IPS-15b (cell line): Measurements from ENCODE around the gene NUMBL.
"Not testable (repeated sequence)": the region's sequence is repeated elsewhere in the genome, so short reads cannot be mapped to it uniquely, and the experiment has no call there.

Experiments
- H3K27me3 ChIP-seq: one replicate; pipeline ENCODE4 v1.6.1; 2013; ENCODE audit warnings: low read length; ENCODE audit not compliant: control insufficient read depth, insufficient read depth
- H3K36me3 ChIP-seq: one replicate; pipeline ENCODE4 v1.6.1; 2013; ENCODE audit warnings: low read length; ENCODE audit not compliant: control insufficient read depth, insufficient read depth
- H3K4me1 ChIP-seq: one replicate; pipeline ENCODE4 v1.6.1; 2013; ENCODE audit warnings: mild to moderate bottlenecking, low read length; ENCODE audit not compliant: control insufficient read depth, insufficient read depth
- H3K4me3 ChIP-seq: one replicate; pipeline ENCODE4 v1.5.1; 2013; ENCODE audit warnings: low read depth, low read length
- H3K9ac ChIP-seq: one replicate; pipeline ENCODE4 v1.6.1; 2013; ENCODE audit warnings: low read depth, mild to moderate bottlenecking, low read length
- H3K9me3 ChIP-seq: one replicate; pipeline ENCODE4 v1.6.1; 2013; ENCODE audit warnings: mild to moderate bottlenecking, low read length; ENCODE audit not compliant: control insufficient read depth, insufficient read depth

NUMBL gene

DNA sequence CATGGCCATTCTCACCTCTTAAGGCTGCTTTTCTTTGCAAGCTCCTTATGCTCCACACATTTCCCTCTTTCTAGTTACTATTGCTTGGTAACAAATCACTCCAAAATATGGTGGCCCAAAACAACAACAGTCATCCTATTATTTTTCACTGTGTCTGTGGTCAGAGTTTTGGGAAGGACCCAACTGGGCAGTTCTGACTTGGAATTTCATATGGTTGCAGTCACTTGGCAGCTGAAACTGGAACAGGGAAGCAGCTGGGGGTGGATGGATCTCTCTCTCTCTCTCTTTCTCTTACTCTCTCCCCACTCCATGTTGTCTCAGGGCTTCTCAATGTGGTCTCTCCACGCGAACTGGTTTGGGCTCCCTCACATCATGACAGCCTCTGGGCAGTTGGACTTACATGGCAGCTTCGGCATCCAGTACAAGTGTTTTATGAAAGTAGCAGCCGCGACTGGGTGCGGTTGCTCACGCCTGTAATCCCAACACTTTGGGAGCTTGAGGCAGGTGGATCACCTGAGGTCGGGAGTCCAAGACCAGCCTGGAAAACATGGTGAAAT, 39.6 kb downstream of the NUMBL start:
- peaks cover 2% of the 10 kb centered on the region for H3K27me3 ChIP-seq
- no peaks in the 10 kb centered on the region for H3K9me3 ChIP-seq
- H3K36me3 ChIP-seq = no peaks in the 10 kb centered on the region
- H3K9ac ChIP-seq = no peak overlapping the region
- H3K4me1 ChIP-seq = no peaks in the 10 kb centered on the region
- no peak overlapping the region for H3K4me3 ChIP-seq

DNA sequence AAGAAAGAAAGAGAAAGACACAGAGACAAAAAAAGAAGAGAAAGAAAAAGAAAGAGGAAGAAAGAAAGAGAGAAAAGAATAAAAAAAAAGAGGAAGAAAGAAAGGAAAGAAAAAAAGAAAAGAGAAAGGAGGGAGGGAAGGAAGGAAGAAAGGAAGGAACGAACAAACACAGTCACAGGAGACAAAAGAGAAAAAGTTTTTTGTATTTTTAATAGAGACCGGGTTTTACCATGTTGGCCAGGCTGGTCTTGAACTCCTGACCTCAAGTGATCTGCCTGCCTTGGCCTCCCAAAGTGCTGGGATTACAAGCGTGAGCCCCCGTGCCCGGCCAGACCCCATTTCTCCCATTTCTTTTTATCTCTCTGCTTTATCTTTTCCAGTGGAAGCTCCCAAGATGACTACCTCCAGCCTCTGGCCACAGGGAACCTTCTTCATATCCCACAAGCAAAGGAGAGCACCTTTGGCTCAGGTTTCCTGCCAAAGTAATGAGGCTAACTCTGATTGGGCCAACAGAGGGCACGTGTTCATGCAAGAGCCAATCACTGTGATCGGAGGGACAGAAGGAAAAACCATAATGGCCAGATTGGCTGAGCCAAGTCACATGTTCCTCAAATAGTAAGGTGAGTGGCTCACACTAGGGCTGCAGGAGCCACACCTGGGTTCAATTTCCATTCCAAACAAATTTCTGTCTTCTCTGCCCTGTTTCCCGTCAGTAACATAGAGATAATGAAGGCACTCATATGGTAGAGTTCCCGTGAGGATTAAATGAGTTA, 40.4 kb downstream of the NUMBL start:
- H3K27me3 ChIP-seq, H3K9me3 ChIP-seq, H3K4me3 ChIP-seq, H3K36me3 ChIP-seq, H3K9ac ChIP-seq, H3K4me1 ChIP-seq: not testable (repeated sequence)

DNA sequence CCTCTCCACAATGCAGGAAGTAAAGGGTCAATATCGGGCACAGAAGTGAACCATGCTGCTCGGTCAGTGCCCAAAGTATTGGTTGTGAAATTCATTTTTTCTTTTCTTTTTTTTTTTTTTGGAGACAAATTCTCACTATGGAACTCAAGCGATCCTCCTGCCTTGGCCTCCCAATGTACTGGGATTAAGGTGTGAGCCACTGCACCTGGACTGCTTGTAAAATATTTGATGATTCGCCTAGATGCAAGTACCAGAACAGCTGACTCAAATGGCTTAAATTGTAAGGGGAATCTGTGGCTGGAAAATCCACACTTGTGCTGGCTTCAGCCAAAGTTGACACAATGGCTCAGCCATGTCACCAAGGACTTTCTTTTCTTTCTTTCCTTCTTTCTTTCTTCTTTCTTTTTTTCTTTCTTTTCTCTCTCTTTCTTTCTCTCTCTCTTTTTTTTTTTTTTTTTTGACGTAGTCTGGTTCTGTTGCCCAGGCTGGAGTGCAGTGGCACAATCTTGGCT, 43.7 kb downstream of the NUMBL start:
- no peak overlapping the region for H3K4me3 ChIP-seq
- no peak overlapping the region for H3K9ac ChIP-seq
- no peaks in the 10 kb centered on the region for H3K9me3 ChIP-seq

DNA sequence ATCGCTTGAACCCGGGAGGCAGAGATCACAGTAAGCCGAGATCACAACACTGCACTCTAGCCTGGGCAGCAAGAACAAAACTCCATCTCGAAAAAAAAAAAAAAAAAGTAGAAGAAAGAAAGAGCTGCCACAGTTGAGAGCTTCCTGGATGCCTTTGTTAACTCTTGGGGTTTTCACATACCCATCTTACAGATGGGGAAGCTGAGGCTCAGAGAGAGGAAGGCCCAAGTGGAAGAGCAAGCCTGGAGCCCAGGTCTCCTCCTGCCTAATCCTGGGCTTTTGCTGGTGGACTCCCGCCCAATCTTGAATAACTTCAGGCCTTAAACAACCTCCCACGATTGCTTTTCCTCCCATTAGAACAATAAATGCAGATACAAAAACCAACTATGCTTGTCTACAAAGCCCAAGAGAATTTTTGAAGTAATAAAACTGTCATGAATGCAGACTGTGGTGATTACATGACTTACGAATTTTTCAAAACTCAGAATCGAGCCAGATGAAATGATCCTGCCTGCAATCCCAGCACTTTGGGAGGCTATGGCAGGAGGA, 47.6 kb downstream of the NUMBL start:
- Histone ChIP-seq H3K9ac (no peak overlapping the region), H3K4me3 (no peak overlapping the region), H3K27me3 (no peaks in the 10 kb centered on the region), H3K9me3 (no peaks in the 10 kb centered on the region), H3K4me1 (no peaks in the 10 kb centered on the region), H3K36me3 (no peaks in the 10 kb centered on the region)

More for the DNA sequence above, 43.7 kb downstream of the NUMBL start:
- H3K36me3 ChIP-seq = no peaks in the 10 kb centered on the region
- H3K27me3 ChIP-seq = peaks cover 2% of the 10 kb centered on the region
- H3K4me1 ChIP-seq = no peaks in the 10 kb centered on the region

- no peaks in the 10 kb centered on the region for H3K36me3 ChIP-seq
These were observed 48.3 kb downstream of the NUMBL start for GRCh38 chr19:40642051-40642706.

DNA sequence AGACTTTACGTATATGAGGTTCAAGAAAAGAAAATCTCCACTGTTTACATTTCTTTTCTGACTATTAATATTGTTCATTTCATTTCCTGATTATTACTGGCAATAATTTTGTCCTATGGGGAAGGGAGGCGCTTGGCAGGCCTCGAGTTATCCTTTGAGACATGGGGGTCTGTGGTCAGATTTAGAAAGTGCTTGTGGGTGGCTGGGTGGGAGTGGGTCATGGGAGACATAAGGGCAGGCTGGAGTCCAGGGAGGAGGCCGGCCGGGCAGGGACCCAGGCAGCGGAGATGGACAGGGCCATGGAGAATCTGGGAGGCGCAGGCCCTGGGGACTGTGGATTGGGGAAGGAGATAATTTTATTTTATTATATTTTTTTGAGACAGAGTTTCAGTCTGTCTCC, 49.2 kb downstream of the NUMBL start:
- Histone ChIP-seq H3K36me3 (no peaks in the 10 kb centered on the region), H3K9ac (no peak overlapping the region), H3K27me3 (no peaks in the 10 kb centered on the region), H3K4me3 (no peak overlapping the region), H3K4me1 (no peaks in the 10 kb centered on the region), H3K9me3 (no peaks in the 10 kb centered on the region)

More at GRCh38 chr19:40642051-40642706, 48.3 kb downstream of the NUMBL start:
- no peaks in the 10 kb centered on the region for H3K9me3 ChIP-seq
- H3K4me1 ChIP-seq = no peaks in the 10 kb centered on the region
- H3K4me3 ChIP-seq = no peak overlapping the region
- H3K27me3 ChIP-seq = no peaks in the 10 kb centered on the region
- H3K9ac ChIP-seq = no peak overlapping the region

DNA sequence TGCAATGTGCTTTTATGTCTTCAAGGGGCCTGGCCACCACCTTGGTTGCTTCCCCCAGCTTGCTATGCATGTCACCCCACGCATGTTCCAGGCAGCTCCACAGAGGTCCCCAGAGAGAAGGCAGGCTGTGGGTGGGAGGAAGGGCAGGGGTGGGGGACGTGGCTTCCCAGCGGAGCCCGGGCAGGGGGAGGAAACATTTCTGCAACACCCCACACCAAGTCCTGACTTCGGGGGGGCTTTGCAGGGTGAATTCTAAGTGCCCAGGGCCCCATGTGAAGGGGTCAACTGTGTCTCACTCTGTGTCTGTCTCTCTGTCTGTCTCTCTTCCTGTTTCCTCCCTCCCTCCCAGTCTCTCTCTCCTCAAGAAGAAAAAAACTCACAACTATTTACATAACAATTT, 49.7 kb downstream of the NUMBL start:
- H3K4me1 ChIP-seq = no peaks in the 10 kb centered on the region
- peaks cover under 1% of the 10 kb centered on the region for H3K27me3 ChIP-seq
- no peaks in the 10 kb centered on the region for H3K9me3 ChIP-seq
- no peak overlapping the region for H3K9ac ChIP-seq
- H3K36me3 ChIP-seq = no peaks in the 10 kb centered on the region
- H3K4me3 ChIP-seq = no peak overlapping the region

DNA sequence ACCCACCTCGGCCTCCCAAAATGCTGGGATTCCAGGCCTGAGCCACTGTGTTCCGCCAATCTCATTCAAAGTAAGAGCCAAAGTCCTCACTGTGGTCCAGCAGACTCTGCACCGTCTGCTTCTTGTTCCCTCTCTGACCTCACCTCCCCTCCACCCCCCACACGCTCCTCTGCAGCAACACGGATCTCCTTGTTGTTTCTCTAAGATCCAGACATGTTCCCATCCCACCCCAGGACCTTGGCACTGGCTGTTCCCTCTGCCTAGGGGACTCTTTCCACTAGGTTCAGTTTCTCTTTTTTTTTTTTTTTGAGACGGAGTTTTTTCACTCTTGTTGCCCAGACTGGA, 50.8 kb downstream of the NUMBL start:
- no peaks in the 10 kb centered on the region for H3K4me1 ChIP-seq
- H3K9ac ChIP-seq = no peak overlapping the region
- H3K36me3 ChIP-seq = no peaks in the 10 kb centered on the region
- no peak overlapping the region for H3K4me3 ChIP-seq
- H3K9me3 ChIP-seq = no peaks in the 10 kb centered on the region
- peaks cover 7% of the 10 kb centered on the region for H3K27me3 ChIP-seq

DNA sequence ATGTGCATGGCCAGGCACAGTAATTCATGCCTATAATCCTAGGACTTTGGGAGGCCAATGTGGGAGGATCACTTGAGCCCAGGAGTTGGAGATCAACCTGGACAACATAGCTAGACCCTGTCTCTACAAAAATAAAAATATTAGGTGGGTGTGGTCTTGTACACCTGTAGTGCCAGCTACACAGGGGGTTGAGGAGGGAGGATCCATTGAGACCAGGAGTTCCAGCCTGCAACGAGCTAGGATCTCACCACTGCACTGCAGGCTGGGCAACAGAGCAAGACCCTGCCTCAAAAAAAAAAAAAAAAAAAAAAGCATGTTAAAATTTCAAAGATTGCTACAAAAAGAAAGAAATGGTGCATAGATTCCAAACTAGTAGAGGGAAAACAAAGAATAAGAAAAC, 52.1 kb downstream of the NUMBL start:
- H3K9me3 ChIP-seq = no peaks in the 10 kb centered on the region
- H3K4me3 ChIP-seq = no peak overlapping the region
- no peak overlapping the region for H3K9ac ChIP-seq
- H3K4me1 ChIP-seq = peaks cover 3% of the 10 kb centered on the region
- no peaks in the 10 kb centered on the region for H3K36me3 ChIP-seq
- H3K27me3 ChIP-seq = peaks cover 15% of the 10 kb centered on the region

DNA sequence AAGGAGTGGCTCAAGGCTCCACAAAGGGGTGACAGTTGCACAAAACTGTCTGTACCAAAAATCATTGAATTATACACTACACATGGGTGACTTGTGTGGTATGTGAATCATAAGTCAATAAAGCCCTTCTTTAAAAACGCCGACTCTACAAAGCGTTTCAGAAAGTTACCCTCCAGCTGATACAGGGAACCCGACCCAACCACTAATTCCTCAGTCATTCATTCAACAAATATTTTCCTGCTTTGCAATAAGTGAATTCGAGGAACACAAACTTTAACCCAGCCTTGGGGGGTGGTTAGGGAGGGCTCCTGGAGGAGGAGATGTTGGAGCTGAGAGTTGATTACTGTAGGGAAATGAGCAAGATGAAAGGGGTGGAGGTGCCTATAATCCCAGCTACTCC, 57.2 kb downstream of the NUMBL start:
- no peak overlapping the region for H3K9ac ChIP-seq
- no peaks in the 10 kb centered on the region for H3K36me3 ChIP-seq
- peaks cover 6% of the 10 kb centered on the region for H3K4me1 ChIP-seq
- H3K9me3 ChIP-seq = no peaks in the 10 kb centered on the region
- peaks cover 22% of the 10 kb centered on the region for H3K27me3 ChIP-seq
- no peak overlapping the region for H3K4me3 ChIP-seq

GRCh38 chr19:40632311-40633036, 58.0 kb downstream of the NUMBL start:
- Histone ChIP-seq H3K9ac (no peak overlapping the region), H3K27me3 (peaks cover 22% of the 10 kb centered on the region), H3K4me1 (peaks cover 6% of the 10 kb centered on the region), H3K4me3 (no peak overlapping the region), H3K36me3 (no peaks in the 10 kb centered on the region), H3K9me3 (no peaks in the 10 kb centered on the region)
